ENCODE results near the gene NASP. TPM values are rescaled to one million over a fixed set of nuclear protein-coding genes. Genes with fewer than 3 reads are reported as not detected.

Gene NASP
- total RNA-seq, 4 donors from 2014 or later = 44.3 to 79.7 (median 54.2) TPM

DNA sequence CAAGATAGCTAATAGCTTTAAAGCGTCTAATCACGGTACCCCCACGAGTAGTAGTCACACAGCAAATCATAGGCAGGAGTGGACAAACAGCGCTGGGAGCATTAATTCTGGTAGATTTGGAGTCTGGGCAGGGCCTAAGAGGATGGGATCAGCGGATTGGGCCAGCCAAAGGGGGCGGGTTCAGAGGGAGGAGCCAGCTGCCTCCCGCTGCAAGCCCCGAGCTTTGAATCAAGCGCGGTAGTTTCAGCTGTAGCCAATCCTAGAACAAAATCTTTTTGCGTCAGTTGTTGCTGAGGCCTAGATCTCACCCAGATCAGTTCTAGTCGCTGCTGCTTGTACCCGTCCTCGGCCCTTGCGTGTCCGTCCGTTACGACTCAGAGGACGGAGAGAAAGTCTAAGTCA, 576 bp upstream of the NASP start:
- 0% methylated on average over 10 of the region's 19 CpGs; no CpG with 5 or more reads in 1 of the 2 donors for WGBS, 2 donors (ENCODE audit: low coverage in 1 of 2)
- ATAC-seq = peak; percentile 95
- TF ChIP-seq, protein P1, sequence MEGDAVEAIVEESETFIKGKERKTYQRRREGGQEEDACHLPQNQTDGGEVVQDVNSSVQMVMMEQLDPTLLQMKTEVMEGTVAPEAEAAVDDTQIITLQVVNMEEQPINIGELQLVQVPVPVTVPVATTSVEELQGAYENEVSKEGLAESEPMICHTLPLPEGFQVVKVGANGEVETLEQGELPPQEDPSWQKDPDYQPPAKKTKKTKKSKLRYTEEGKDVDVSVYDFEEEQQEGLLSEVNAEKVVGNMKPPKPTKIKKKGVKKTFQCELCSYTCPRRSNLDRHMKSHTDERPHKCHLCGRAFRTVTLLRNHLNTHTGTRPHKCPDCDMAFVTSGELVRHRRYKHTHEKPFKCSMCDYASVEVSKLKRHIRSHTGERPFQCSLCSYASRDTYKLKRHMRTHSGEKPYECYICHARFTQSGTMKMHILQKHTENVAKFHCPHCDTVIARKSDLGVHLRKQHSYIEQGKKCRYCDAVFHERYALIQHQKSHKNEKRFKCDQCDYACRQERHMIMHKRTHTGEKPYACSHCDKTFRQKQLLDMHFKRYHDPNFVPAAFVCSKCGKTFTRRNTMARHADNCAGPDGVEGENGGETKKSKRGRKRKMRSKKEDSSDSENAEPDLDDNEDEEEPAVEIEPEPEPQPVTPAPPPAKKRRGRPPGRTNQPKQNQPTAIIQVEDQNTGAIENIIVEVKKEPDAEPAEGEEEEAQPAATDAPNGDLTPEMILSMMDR (IDR thresholded peaks at IDR 0.05) = no peak
- no peak for TF ChIP-seq POLR2AphosphoS5 (IDR thresholded peaks at IDR 0.05)
- TF ChIP-seq POLR2A (IDR thresholded peaks at IDR 0.05) = no peak
- TF ChIP-seq EP300 (IDR thresholded peaks at IDR 0.05) = no peak
- H3K36me3 ChIP-seq = no peaks in the 10 kb centered on the region
- H3K9me3 ChIP-seq = no peaks in the 10 kb centered on the region
- H3K27me3 ChIP-seq = no peaks in the 10 kb centered on the region
- H3K27ac ChIP-seq = peak overlapping the region; percentile 83 to 95 (median 93)
- H3K4me1 ChIP-seq = peaks cover 0 to 37% (median 13%) of the 10 kb centered on the region in 3 donors
- peak overlapping the region; percentile 83 to 89 for H3K4me3 ChIP-seq

DNA sequence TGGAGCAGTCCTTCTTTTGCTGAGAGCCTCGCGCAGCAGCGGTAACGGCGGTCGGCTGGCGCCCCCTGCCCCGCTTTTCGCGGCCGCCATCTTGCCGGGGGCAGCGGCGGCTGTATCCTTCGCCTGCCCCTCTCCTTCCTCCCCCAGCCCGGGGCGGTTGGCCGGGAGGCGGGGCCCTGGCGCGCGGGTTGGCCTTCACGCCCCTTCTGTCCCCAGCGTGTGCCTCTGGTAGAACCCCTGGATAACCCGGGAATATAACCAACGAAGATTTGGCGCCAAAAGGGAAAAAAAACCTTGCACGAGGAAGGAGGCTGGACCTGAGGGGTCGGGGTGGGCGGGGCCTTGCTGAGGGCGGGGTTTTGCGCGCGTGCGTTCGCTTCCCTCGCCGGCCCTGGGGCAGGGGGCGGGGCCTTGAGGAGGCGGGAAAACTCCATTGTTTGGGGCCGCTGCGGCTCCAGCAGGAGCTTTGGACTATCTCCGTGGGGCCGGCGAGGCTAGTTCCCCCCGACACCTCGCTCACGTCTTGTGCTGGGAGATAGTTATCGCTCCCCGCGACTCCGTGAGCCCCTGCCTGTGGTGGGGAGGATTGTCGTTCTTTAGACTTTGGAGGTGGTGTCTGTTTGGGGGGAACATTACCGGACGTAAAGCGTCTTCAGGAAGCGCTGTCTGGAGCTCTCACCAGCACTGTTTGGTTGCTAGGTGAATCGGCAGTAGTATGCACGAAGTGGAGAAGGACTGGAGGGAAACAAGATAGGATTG, 689 bp downstream of the NASP start:
- Histone ChIP-seq H3K27me3 (no peaks in the 10 kb centered on the region), H3K9me3 (no peaks in the 10 kb centered on the region), H3K4me3 (peak overlapping the region; percentile 83 to 89), H3K4me1 (peaks cover 0 to 41% (median 13%) of the 10 kb centered on the region in 3 donors), H3K36me3 (no peaks in the 10 kb centered on the region), H3K27ac (peak overlapping the region; percentile 83 to 95 (median 93))
- no peak for TF ChIP-seq POLR2A (IDR thresholded peaks at IDR 0.05)
- TF ChIP-seq EP300 (IDR thresholded peaks at IDR 0.05) = no peak
- no peak for TF ChIP-seq POLR2AphosphoS5 (IDR thresholded peaks at IDR 0.05)
- WGBS, 2 donors (ENCODE audit: low coverage in 1 of 2) = 0% methylated on average over 3 to 13 of the region's 59 CpGs
- ATAC-seq = peak; percentile 72

DNA sequence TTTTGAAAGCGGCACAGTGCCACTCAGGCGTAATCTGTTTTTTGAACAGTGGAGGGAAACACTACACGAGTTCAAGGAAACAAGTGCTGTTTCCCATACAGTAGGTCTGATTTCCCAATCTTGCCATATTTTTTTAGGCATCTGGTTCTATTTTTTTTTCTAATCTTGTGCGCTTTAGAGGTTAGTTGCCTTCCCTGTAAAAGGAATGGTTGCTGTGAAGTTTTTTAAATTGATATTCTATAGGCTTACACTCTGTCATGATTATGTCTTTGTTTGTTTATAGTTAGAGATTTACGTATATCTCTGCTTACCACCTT, 1.2 kb downstream of the NASP start:
- peak overlapping the region in 3 of 4 donors; percentile 92 to 95 (median 94) for H3K27ac ChIP-seq

GRCh38 chr1:45585496-45586075, 1.7 kb downstream of the NASP start:
- no peak for ATAC-seq
- WGBS, 2 donors (ENCODE audit: low coverage in 1 of 2) = 14 to 27% methylated on average over 3 to 6 of the region's 7 CpGs
- H3K27ac ChIP-seq = peak overlapping the region in 3 of 4 donors; percentile 92 to 95 (median 94)
- H3K27me3 ChIP-seq = no peaks in the 10 kb centered on the region
- H3K4me1 ChIP-seq = peaks cover 0 to 49% (median 13%) of the 10 kb centered on the region in 3 donors
- no peaks in the 10 kb centered on the region for H3K9me3 ChIP-seq
- TF ChIP-seq EP300 (IDR thresholded peaks at IDR 0.05) (no peak), POLR2A (IDR thresholded peaks at IDR 0.05) (no peak), POLR2AphosphoS5 (IDR thresholded peaks at IDR 0.05) (no peak)
- TF ChIP-seq, protein P1 (IDR thresholded peaks at IDR 0.05) = no peak
- H3K4me3 ChIP-seq = peak overlapping the region; percentile 83 to 89
- H3K36me3 ChIP-seq = no peaks in the 10 kb centered on the region

More for the DNA sequence above, 1.2 kb downstream of the NASP start:
- H3K27me3 ChIP-seq = no peaks in the 10 kb centered on the region
- H3K9me3 ChIP-seq = no peaks in the 10 kb centered on the region
- H3K4me1 ChIP-seq = peaks cover 0 to 47% (median 13%) of the 10 kb centered on the region in 3 donors
- peak overlapping the region; percentile 83 to 89 for H3K4me3 ChIP-seq
- WGBS, 2 donors (ENCODE audit: low coverage in 1 of 2) = 0% methylated on average over 4 to 5 of the region's 5 CpGs
- H3K36me3 ChIP-seq = no peaks in the 10 kb centered on the region
- ATAC-seq = no peak
- TF ChIP-seq, protein P1 (IDR thresholded peaks at IDR 0.05) = no peak
- TF ChIP-seq POLR2AphosphoS5 (IDR thresholded peaks at IDR 0.05) (no peak), EP300 (IDR thresholded peaks at IDR 0.05) (no peak), POLR2A (IDR thresholded peaks at IDR 0.05) (no peak)

GRCh38 chr1:45586769-45587168, 2.9 kb downstream of the NASP start:
- Histone ChIP-seq H3K36me3 (peaks cover 0 to 7% of the 10 kb centered on the region in 2 donors), H3K27me3 (no peaks in the 10 kb centered on the region), H3K4me1 (peaks cover 0 to 61% (median 13%) of the 10 kb centered on the region in 3 donors), H3K9me3 (no peaks in the 10 kb centered on the region), H3K27ac (peak overlapping the region in 1 of 4 donors; percentile 20), H3K4me3 (no peak overlapping the region)
- ATAC-seq = no peak
- WGBS, 2 donors (ENCODE audit: low coverage in 1 of 2) = 69 to 73% methylated on average over 4 of the region's 4 CpGs
- TF ChIP-seq, protein P1 (IDR thresholded peaks at IDR 0.05) = no peak
- TF ChIP-seq POLR2AphosphoS5 (IDR thresholded peaks at IDR 0.05) = no peak
- TF ChIP-seq POLR2A (IDR thresholded peaks at IDR 0.05) = no peak
- TF ChIP-seq EP300 (IDR thresholded peaks at IDR 0.05) = no peak

All from gastroesophageal sphincter (tissue), 4 donors.